ENCODE results near the gene RNF217. TPM values are rescaled to one million over a fixed set of nuclear protein-coding genes. Genes with fewer than 3 reads are reported as not detected.

RNF217 gene
- total RNA-seq, 1 experiment from 2014 or later: 37.7 TPM

- Histone ChIP-seq H3K27ac (ENCODE audit: low read length) (no peak overlapping the region), H3K36me3 (ENCODE audit: control insufficient read depth, insufficient read depth, low read length) (no peaks in the 10 kb centered on the region), H3K4me3 (ENCODE audit: low read depth in 2 of 2, low read length in 2 of 2) (no peak overlapping the region), H3K4me1 (ENCODE audit: control insufficient read depth, insufficient read depth, low read length) (0 out of 2 replicates have a peak, but pooled peaks cover 3% of the 10 kb centered on the region), H3K9me3 (ENCODE audit: control insufficient read depth, insufficient read depth, low read depth, low read length) (no peaks in the 10 kb centered on the region), H3K27me3 (ENCODE audit: control insufficient read depth, insufficient read depth, low read length) (no peaks in the 10 kb centered on the region)
- ChIA-PET POLR2A (no interaction called here), CTCF (no interaction called here)
- no TSS peak for BruUV-seq (replicated peaks)
- TF ChIP-seq SIN3A (IDR thresholded peaks at IDR 0.05; ENCODE audit: borderline replicate concordance, insufficient read depth, low read depth, low read length) (no peak), POLR2AphosphoS5 (IDR thresholded peaks at IDR 0.05; ENCODE audit: low read depth, low read length) (no peak), TCF7L2 (IDR thresholded peaks at IDR 0.05; ENCODE audit: low read depth, low read length) (no peak)
- TF ChIP-seq, protein P1, sequence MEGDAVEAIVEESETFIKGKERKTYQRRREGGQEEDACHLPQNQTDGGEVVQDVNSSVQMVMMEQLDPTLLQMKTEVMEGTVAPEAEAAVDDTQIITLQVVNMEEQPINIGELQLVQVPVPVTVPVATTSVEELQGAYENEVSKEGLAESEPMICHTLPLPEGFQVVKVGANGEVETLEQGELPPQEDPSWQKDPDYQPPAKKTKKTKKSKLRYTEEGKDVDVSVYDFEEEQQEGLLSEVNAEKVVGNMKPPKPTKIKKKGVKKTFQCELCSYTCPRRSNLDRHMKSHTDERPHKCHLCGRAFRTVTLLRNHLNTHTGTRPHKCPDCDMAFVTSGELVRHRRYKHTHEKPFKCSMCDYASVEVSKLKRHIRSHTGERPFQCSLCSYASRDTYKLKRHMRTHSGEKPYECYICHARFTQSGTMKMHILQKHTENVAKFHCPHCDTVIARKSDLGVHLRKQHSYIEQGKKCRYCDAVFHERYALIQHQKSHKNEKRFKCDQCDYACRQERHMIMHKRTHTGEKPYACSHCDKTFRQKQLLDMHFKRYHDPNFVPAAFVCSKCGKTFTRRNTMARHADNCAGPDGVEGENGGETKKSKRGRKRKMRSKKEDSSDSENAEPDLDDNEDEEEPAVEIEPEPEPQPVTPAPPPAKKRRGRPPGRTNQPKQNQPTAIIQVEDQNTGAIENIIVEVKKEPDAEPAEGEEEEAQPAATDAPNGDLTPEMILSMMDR (IDR thresholded peaks at IDR 0.05): no peak
- TF ChIP-seq, protein P2, sequence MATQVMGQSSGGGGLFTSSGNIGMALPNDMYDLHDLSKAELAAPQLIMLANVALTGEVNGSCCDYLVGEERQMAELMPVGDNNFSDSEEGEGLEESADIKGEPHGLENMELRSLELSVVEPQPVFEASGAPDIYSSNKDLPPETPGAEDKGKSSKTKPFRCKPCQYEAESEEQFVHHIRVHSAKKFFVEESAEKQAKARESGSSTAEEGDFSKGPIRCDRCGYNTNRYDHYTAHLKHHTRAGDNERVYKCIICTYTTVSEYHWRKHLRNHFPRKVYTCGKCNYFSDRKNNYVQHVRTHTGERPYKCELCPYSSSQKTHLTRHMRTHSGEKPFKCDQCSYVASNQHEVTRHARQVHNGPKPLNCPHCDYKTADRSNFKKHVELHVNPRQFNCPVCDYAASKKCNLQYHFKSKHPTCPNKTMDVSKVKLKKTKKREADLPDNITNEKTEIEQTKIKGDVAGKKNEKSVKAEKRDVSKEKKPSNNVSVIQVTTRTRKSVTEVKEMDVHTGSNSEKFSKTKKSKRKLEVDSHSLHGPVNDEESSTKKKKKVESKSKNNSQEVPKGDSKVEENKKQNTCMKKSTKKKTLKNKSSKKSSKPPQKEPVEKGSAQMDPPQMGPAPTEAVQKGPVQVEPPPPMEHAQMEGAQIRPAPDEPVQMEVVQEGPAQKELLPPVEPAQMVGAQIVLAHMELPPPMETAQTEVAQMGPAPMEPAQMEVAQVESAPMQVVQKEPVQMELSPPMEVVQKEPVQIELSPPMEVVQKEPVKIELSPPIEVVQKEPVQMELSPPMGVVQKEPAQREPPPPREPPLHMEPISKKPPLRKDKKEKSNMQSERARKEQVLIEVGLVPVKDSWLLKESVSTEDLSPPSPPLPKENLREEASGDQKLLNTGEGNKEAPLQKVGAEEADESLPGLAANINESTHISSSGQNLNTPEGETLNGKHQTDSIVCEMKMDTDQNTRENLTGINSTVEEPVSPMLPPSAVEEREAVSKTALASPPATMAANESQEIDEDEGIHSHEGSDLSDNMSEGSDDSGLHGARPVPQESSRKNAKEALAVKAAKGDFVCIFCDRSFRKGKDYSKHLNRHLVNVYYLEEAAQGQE (IDR thresholded peaks at IDR 0.05; ENCODE audit: insufficient read depth in 1 of 2, low read depth in 2 of 2, low read length in 1 of 2): no peak
- in situ Hi-C loops (cut with HindIII; ENCODE audit: low pct_unique_long_range_greater_than_20kb, low sequenced_read_pairs) (no loop called here), intact Hi-C loops (cut with micrococcal nuclease; ENCODE audit: unreplicated experiment) (no loop called here)
- DNase-seq (ENCODE audit: low read depth, low spot score) (no peak), ATAC-seq (no peak)
These were observed 86.0 kb downstream of the RNF217 start for GRCh38 chr6:125048274-125048673.

- Histone ChIP-seq H3K9me3 (ENCODE audit: control insufficient read depth, insufficient read depth, low read depth, low read length) (no peaks in the 10 kb centered on the region), H3K36me3 (ENCODE audit: control insufficient read depth, insufficient read depth, low read length) (no peaks in the 10 kb centered on the region), H3K27me3 (ENCODE audit: control insufficient read depth, insufficient read depth, low read length) (no peaks in the 10 kb centered on the region), H3K27ac (ENCODE audit: low read length) (no peak overlapping the region), H3K4me1 (ENCODE audit: control insufficient read depth, insufficient read depth, low read length) (0 out of 2 replicates have a peak, but pooled peaks cover 3% of the 10 kb centered on the region), H3K4me3 (ENCODE audit: low read depth in 2 of 2, low read length in 2 of 2) (no peak overlapping the region)
- ChIA-PET CTCF (no interaction called here), POLR2A (no interaction called here)
- in situ Hi-C loops (cut with HindIII; ENCODE audit: low pct_unique_long_range_greater_than_20kb, low sequenced_read_pairs) (no loop called here), intact Hi-C loops (cut with micrococcal nuclease; ENCODE audit: unreplicated experiment) (no loop called here)
- TF ChIP-seq, protein P2 (IDR thresholded peaks at IDR 0.05; ENCODE audit: insufficient read depth in 1 of 2, low read depth in 2 of 2, low read length in 1 of 2): no peak
- TF ChIP-seq, protein P1 (IDR thresholded peaks at IDR 0.05): no peak
- TF ChIP-seq POLR2AphosphoS5 (IDR thresholded peaks at IDR 0.05; ENCODE audit: low read depth, low read length) (no peak), TCF7L2 (IDR thresholded peaks at IDR 0.05; ENCODE audit: low read depth, low read length) (no peak)
- BruUV-seq (replicated peaks): no TSS peak
- DNase-seq (ENCODE audit: low read depth, low spot score): no peak
- no peak for ATAC-seq
These were observed 88.6 kb downstream of the RNF217 start for GRCh38 chr6:125050663-125051318.
